ENCODE measurements around the gene SEMA3B.

- no peak for TF ChIP-seq CTCF (IDR thresholded peaks at IDR 0.05; ENCODE audit: extremely low read depth in 1 of 2, insufficient read depth in 1 of 2, low read depth in 1 of 2, low read length in 2 of 2)
- no peak for TF ChIP-seq POLR2A (IDR thresholded peaks at IDR 0.05; ENCODE audit: low read depth, low read length)
- no peak for TF ChIP-seq EZH2 (IDR thresholded peaks at IDR 0.05; ENCODE audit: borderline replicate concordance, low read depth, low read length, severe bottlenecking)
- no peak for TF ChIP-seq POLR2AphosphoS5 (IDR thresholded peaks at IDR 0.05; ENCODE audit: insufficient read depth, low read depth, low read length)
- TF ChIP-seq GATA2 (IDR thresholded peaks at IDR 0.05; ENCODE audit: insufficient read depth, insufficient read length, low read depth, low read length) = no peak
- no peak for TF ChIP-seq JUN (IDR thresholded peaks at IDR 0.05; ENCODE audit: borderline replicate concordance, insufficient read depth, insufficient read length, low read depth)
- no peak for TF ChIP-seq MAX (IDR thresholded peaks at IDR 0.05; ENCODE audit: insufficient read depth, insufficient read length)
- no peak for TF ChIP-seq FOS (IDR thresholded peaks at IDR 0.05; ENCODE audit: borderline replicate concordance, insufficient read depth, low read length)
Measured at GRCh38 chr3:50270422-50271224, 1.7 kb downstream of the SEMA3B start.
